Measurements from ENCODE around the gene DOHH. TPM values are rescaled to one million over a fixed set of nuclear protein-coding genes. Genes with fewer than 3 reads are reported as not detected.

Gene DOHH
- total and polyA plus RNA-seq, 2 experiments from 2014 or later, result 19.0 to 34.7 TPM

DNA sequence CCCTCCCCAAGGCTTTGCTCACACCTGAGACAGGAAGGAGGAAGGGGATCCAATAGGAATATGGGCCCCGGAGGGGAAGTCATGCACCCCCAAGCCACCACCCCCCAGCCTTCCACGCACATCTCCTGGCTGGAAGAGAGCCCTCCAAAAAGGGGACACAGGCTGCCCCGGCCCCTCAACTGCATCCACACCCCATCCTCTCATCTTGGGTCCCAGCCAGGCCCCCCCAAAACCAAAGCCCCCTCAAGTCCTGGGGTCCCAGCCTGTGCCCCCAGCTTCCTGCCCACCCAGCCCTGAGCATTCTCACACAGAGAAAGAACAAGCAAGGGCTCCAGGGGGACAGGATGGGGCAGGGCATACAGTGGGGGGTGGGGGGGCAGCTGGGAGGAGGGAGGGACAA, 32.3 kb downstream of the DOHH start:
- H3K9me3 Mint-ChIP-seq, result peaks cover 29% of the 10 kb centered on the region
- TF ChIP-seq, protein P1, sequence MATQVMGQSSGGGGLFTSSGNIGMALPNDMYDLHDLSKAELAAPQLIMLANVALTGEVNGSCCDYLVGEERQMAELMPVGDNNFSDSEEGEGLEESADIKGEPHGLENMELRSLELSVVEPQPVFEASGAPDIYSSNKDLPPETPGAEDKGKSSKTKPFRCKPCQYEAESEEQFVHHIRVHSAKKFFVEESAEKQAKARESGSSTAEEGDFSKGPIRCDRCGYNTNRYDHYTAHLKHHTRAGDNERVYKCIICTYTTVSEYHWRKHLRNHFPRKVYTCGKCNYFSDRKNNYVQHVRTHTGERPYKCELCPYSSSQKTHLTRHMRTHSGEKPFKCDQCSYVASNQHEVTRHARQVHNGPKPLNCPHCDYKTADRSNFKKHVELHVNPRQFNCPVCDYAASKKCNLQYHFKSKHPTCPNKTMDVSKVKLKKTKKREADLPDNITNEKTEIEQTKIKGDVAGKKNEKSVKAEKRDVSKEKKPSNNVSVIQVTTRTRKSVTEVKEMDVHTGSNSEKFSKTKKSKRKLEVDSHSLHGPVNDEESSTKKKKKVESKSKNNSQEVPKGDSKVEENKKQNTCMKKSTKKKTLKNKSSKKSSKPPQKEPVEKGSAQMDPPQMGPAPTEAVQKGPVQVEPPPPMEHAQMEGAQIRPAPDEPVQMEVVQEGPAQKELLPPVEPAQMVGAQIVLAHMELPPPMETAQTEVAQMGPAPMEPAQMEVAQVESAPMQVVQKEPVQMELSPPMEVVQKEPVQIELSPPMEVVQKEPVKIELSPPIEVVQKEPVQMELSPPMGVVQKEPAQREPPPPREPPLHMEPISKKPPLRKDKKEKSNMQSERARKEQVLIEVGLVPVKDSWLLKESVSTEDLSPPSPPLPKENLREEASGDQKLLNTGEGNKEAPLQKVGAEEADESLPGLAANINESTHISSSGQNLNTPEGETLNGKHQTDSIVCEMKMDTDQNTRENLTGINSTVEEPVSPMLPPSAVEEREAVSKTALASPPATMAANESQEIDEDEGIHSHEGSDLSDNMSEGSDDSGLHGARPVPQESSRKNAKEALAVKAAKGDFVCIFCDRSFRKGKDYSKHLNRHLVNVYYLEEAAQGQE (IDR thresholded peaks at IDR 0.05; ENCODE audit: unreplicated experiment), result no peak
- H3K36me3 Mint-ChIP-seq (ENCODE audit: low read depth), result peaks cover 11% of the 10 kb centered on the region; the same call in 2 of the 3 replicates
- Histone ChIP-seq H4K20me1 (replicated peaks; ENCODE audit: insufficient read depth) (no peaks in the 10 kb centered on the region), H3K4me1 (ENCODE audit: insufficient read depth) (peaks cover 10% of the 10 kb centered on the region; the same call in 1 of the 2 replicates), H3K4me2 (no peak overlapping the region), H3F3A (replicated peaks; ENCODE audit: low read depth) (no peaks in the 10 kb centered on the region), H3K79me2 (replicated peaks; ENCODE audit: insufficient read depth) (no peaks in the 10 kb centered on the region), H2AFZ (no peak overlapping the region), H3K27me3 (ENCODE audit: insufficient read depth) (peaks cover 46% of the 10 kb centered on the region), H3K4me3 (no peak overlapping the region), H3K36me3 (ENCODE audit: insufficient read depth) (no peaks in the 10 kb centered on the region), H3K9me2 (ENCODE audit: insufficient read depth) (no peaks in the 10 kb centered on the region), H3K27ac (ENCODE audit: low read depth) (no peak overlapping the region)
- ATAC-seq (no peak), DNase-seq (ENCODE audit: low spot score) (no peak)
- no peak overlapping the region for H3K4me3 Mint-ChIP-seq
- H3K4me1 Mint-ChIP-seq, result peaks cover 4% of the 10 kb centered on the region; the same call in 2 of the 3 replicates
- H3K27me3 Mint-ChIP-seq (ENCODE audit: insufficient read depth, low read depth, poor library complexity), result peaks cover 35% of the 10 kb centered on the region
- H3K27ac Mint-ChIP-seq, result no peak overlapping the region

DNA sequence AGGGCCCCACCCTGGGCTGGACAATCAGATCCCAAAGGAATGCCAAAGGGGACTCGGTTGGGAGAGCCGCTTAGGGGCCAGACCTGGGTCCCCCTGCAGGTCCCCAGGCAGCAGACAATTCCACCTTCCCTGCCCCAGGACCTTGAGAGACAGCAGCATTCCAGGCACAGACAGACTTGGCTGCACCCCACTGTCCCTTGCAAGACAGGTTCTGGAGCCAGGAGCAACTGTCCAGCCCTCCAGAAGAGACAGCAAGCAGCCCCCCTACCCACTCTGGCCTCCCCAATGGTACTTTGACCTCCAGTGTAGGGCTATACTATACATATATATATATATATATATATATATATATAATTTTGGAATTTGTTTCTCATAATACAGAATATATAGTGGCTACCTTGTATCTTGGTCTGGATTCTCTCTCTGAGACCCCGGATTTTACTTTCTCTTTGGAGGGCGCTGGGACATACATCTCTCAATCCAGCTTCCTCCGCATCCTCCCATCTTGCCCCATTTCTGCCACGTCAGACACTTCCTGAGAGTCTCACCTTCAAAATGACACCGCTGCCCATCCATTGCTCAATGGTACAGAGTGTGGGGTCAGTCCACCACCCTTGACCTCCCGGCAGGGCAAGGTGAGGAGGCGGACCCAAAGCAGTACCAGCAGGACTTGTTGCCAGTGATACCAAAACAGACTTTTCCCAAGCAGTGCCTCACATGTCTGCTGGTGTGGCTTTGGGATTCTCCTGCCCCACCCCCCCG, 32.9 kb downstream of the DOHH start:
- Histone ChIP-seq H3K4me3 (no peak overlapping the region), H2AFZ (no peak overlapping the region), H3K36me3 (ENCODE audit: insufficient read depth) (no peaks in the 10 kb centered on the region), H3K9me2 (ENCODE audit: insufficient read depth) (no peaks in the 10 kb centered on the region), H3K4me1 (ENCODE audit: insufficient read depth) (peaks cover 13% of the 10 kb centered on the region), H3K4me2 (no peak overlapping the region), H3K79me2 (replicated peaks; ENCODE audit: insufficient read depth) (no peaks in the 10 kb centered on the region), H3K27ac (ENCODE audit: low read depth) (no peak overlapping the region), H3F3A (replicated peaks; ENCODE audit: low read depth) (peaks cover 4% of the 10 kb centered on the region; the same call in 1 of the 2 replicates), H3K27me3 (ENCODE audit: insufficient read depth) (peaks cover 52% of the 10 kb centered on the region), H4K20me1 (replicated peaks; ENCODE audit: insufficient read depth) (no peaks in the 10 kb centered on the region)
- ATAC-seq (no peak), DNase-seq (ENCODE audit: low spot score) (no peak)
- peaks cover 7% of the 10 kb centered on the region for H3K4me1 Mint-ChIP-seq
- H3K9me3 Mint-ChIP-seq, result peaks cover 29% of the 10 kb centered on the region
- H3K4me3 Mint-ChIP-seq, result no peak overlapping the region
- no peak overlapping the region for H3K27ac Mint-ChIP-seq
- H3K36me3 Mint-ChIP-seq (ENCODE audit: low read depth), result peaks cover 11% of the 10 kb centered on the region; the same call in 2 of the 3 replicates
- peaks cover 35% of the 10 kb centered on the region for H3K27me3 Mint-ChIP-seq (ENCODE audit: insufficient read depth, low read depth, poor library complexity)
- TF ChIP-seq ZNF114 (CRISPR knock-in tag; IDR thresholded peaks at IDR 0.05) (no peak), STAT1 (IDR thresholded peaks at IDR 0.05; ENCODE audit: unreplicated experiment) (no peak), EZH2 (IDR thresholded peaks at IDR 0.05; ENCODE audit: low read depth, unreplicated experiment) (no peak), CREB1 (CRISPR knock-in tag; IDR thresholded peaks at IDR 0.05; ENCODE audit: low read depth) (no peak), JUNB (IDR thresholded peaks at IDR 0.05; ENCODE audit: unreplicated experiment) (no peak), ZNF331 (CRISPR knock-in tag; IDR thresholded peaks at IDR 0.05; ENCODE audit: low read depth) (no peak), ETS1 (IDR thresholded peaks at IDR 0.05) (no peak), NANOG (IDR thresholded peaks at IDR 0.05; ENCODE audit: borderline replicate concordance) (no peak)
- TF ChIP-seq, protein P2, sequence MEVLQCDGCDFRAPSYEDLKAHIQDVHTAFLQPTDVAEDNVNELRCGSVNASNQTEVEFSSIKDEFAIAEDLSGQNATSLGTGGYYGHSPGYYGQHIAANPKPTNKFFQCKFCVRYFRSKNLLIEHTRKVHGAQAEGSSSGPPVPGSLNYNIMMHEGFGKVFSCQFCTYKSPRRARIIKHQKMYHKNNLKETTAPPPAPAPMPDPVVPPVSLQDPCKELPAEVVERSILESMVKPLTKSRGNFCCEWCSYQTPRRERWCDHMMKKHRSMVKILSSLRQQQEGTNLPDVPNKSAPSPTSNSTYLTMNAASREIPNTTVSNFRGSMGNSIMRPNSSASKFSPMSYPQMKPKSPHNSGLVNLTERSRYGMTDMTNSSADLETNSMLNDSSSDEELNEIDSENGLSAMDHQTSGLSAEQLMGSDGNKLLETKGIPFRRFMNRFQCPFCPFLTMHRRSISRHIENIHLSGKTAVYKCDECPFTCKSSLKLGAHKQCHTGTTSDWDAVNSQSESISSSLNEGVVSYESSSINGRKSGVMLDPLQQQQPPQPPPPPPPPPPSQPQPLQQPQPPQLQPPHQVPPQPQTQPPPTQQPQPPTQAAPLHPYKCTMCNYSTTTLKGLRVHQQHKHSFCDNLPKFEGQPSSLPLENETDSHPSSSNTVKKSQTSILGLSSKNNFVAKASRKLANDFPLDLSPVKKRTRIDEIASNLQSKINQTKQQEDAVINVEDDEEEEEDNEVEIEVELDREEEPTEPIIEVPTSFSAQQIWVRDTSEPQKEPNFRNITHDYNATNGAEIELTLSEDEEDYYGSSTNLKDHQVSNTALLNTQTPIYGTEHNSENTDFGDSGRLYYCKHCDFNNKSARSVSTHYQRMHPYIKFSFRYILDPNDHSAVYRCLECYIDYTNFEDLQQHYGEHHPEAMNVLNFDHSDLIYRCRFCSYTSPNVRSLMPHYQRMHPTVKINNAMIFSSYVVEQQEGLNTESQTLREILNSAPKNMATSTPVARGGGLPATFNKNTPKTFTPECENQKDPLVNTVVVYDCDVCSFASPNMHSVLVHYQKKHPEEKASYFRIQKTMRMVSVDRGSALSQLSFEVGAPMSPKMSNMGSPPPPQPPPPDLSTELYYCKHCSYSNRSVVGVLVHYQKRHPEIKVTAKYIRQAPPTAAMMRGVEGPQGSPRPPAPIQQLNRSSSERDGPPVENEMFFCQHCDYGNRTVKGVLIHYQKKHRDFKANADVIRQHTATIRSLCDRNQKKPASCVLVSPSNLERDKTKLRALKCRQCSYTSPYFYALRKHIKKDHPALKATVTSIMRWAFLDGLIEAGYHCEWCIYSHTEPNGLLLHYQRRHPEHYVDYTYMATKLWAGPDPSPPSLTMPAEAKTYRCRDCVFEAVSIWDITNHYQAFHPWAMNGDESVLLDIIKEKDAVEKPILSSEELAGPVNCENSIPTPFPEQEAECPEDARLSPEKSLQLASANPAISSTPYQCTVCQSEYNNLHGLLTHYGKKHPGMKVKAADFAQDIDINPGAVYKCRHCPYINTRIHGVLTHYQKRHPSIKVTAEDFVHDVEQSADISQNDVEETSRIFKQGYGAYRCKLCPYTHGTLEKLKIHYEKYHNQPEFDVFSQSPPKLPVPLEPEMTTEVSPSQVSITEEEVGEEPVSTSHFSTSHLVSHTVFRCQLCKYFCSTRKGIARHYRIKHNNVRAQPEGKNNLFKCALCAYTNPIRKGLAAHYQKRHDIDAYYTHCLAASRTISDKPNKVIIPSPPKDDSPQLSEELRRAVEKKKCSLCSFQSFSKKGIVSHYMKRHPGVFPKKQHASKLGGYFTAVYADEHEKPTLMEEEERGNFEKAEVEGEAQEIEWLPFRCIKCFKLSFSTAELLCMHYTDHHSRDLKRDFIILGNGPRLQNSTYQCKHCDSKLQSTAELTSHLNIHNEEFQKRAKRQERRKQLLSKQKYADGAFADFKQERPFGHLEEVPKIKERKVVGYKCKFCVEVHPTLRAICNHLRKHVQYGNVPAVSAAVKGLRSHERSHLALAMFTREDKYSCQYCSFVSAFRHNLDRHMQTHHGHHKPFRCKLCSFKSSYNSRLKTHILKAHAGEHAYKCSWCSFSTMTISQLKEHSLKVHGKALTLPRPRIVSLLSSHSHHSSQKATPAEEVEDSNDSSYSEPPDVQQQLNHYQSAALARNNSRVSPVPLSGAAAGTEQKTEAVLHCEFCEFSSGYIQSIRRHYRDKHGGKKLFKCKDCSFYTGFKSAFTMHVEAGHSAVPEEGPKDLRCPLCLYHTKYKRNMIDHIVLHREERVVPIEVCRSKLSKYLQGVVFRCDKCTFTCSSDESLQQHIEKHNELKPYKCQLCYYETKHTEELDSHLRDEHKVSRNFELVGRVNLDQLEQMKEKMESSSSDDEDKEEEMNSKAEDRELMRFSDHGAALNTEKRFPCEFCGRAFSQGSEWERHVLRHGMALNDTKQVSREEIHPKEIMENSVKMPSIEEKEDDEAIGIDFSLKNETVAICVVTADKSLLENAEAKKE (CRISPR knock-in tag; IDR thresholded peaks at IDR 0.05), result no peak
